T-helper 17 cell (primary cell): Measurements from ENCODE around the gene BPIFB4. TPM values are rescaled to one million over a fixed set of nuclear protein-coding genes. Genes with fewer than 3 reads are reported as not detected.
A peak's percentile ranks its signal among the peaks of the same experiment; 100 is the strongest.
"Not testable (repeated sequence)": the region's sequence is repeated elsewhere in the genome, so short reads cannot be mapped to it uniquely, and the experiment has no call there.

Source experiments
- ATAC-seq: fragments of 150-1000 bp; cut with Tn5 transposase; 2 replicates; pipeline ENCODE4 v1.10.0; 2021; ENCODE audit warnings: mild to moderate bottlenecking, moderate library complexity
- DNase-seq, 3 donors: peaks; one replicate each; pipeline versions ENCODE4 v3.0.0 to v3.0.0-alpha.2; 2020 to 2021
- H3K9me3 ChIP-seq: one replicate; pipeline ENCODE4 v1.7.0; 2013; ENCODE audit warnings: low read length, mild to moderate bottlenecking; ENCODE audit not compliant: control insufficient read depth, poor library complexity, severe bottlenecking
- H3K27ac Mint-ChIP-seq: one replicate; pipeline ENCODE4 v1.8.0; 2022; ENCODE audit warnings: mild to moderate bottlenecking, moderate library complexity, mixed read lengths
- H3K27me3 Mint-ChIP-seq: one replicate; pipeline ENCODE4 v1.8.0; 2022; ENCODE audit warnings: mixed read lengths
- H3K36me3 Mint-ChIP-seq: one replicate; pipeline ENCODE4 v1.8.0; 2022; ENCODE audit warnings: low read depth, mixed read lengths
- H3K4me1 Mint-ChIP-seq: one replicate; pipeline ENCODE4 v1.8.0; 2022; ENCODE audit warnings: mild to moderate bottlenecking, mixed read lengths
- H3K4me3 Mint-ChIP-seq: one replicate; pipeline ENCODE4 v1.8.0; 2022; ENCODE audit warnings: mild to moderate bottlenecking, moderate library complexity, mixed read lengths
- total RNA-seq, 4 donors: library from RNA in 2 of 4; stranded (reverse) in 2 of 4; gene quantifications; one replicate each; pipeline ENCODE4 v1.2.3 and lab custom pipeline; 2022 to 2026

Gene BPIFB4
- total RNA-seq, 2 donors from 2014 or later = not detected

- Mint-ChIP-seq H3K36me3 (no peaks in the 10 kb centered on the region), H3K27ac (no peak overlapping the region), H3K27me3 (no peaks in the 10 kb centered on the region), H3K4me1 (no peaks in the 10 kb centered on the region), H3K4me3 (no peak overlapping the region)
- no peak for ATAC-seq
- no peaks in the 10 kb centered on the region for H3K9me3 ChIP-seq
- DNase-seq = no peak
Measured at GRCh38 chr20:33083544-33084340, 4.3 kb downstream of the BPIFB4 start.

DNA sequence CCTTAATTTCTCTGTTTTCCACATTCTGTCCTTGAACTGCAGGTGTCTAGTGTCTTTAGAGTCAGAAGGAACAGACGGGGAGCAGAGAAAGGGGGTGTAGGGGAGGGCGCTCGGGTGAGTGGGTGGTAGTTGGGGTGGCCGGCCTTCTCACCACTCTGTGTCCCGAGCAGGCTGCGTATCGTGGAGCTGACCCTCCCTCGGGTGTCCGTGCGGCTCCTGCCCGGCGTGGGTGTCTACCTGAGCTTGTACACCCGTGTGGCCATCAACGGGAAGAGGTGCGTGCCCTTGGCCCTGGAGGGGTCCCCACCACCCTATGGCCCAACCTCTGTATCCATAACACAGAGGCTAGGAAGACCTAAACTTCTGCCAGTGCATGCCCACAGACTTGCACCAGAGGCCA, 5.3 kb downstream of the BPIFB4 start:
- Mint-ChIP-seq H3K27ac (no peak overlapping the region), H3K4me3 (no peak overlapping the region), H3K4me1 (no peaks in the 10 kb centered on the region), H3K27me3 (no peaks in the 10 kb centered on the region), H3K36me3 (no peaks in the 10 kb centered on the region)
- no peak for ATAC-seq
- DNase-seq = no peak
- H3K9me3 ChIP-seq = no peaks in the 10 kb centered on the region

GRCh38 chr20:33086052-33086722, 6.7 kb downstream of the BPIFB4 start:
- ATAC-seq (no peak), DNase-seq (no peak)
- no peaks in the 10 kb centered on the region for H3K27me3 Mint-ChIP-seq
- H3K36me3 Mint-ChIP-seq = no peaks in the 10 kb centered on the region
- no peaks in the 10 kb centered on the region for H3K4me1 Mint-ChIP-seq
- H3K4me3 Mint-ChIP-seq = no peak overlapping the region
- no peaks in the 10 kb centered on the region for H3K9me3 ChIP-seq
- H3K27ac Mint-ChIP-seq = peak overlapping the region; percentile 6

DNA sequence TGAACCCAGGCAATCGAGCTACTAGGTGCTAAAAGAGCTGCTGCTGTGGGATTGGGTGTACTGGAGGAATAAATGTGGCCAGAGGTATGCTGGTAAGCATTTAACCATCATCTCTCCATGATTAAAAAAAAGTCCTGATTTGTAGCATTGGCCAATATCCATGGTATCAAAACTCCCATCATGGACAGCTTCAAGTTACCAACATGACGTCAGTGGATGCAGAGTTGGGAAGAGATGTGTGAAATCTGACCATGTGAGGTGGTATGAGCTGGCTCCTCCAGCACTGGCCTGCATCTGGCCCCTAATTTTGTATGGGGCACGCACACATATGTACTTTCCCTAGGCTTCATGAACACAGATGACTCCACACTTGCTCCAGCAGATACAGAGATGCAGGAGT, 11.7 kb downstream of the BPIFB4 start:
- ATAC-seq (no peak), DNase-seq (no peak)
- H3K27ac Mint-ChIP-seq = no peak overlapping the region
- no peaks in the 10 kb centered on the region for H3K36me3 Mint-ChIP-seq
- H3K27me3 Mint-ChIP-seq = no peaks in the 10 kb centered on the region
- H3K4me1 Mint-ChIP-seq = no peaks in the 10 kb centered on the region
- H3K4me3 Mint-ChIP-seq = no peak overlapping the region
- H3K9me3 ChIP-seq = no peaks in the 10 kb centered on the region

DNA sequence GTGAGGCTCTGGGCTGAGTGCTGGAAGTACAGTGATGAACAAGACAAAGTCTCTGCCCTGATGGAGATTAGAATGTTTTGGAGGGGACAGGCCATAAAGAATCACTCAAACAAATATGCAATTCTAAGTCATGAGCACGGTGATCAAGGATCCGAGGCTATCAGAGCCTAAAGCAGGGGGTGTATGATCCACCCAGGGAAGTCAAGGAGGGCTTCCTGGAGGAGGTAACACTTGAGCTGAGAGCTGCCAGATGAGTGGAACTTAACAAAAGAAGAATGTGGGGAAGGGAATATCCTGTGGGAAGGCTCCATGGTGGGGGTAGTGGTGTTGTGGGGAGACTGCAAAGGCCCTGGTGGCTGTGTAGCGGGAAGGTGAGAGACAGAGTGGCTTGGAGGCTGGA, 12.2 kb downstream of the BPIFB4 start:
- DNase-seq (no peak), ATAC-seq (no peak)
- no peaks in the 10 kb centered on the region for H3K36me3 Mint-ChIP-seq
- H3K9me3 ChIP-seq = no peaks in the 10 kb centered on the region
- H3K27ac Mint-ChIP-seq = peak overlapping the region; percentile 1
- H3K27me3 Mint-ChIP-seq = no peaks in the 10 kb centered on the region
- no peaks in the 10 kb centered on the region for H3K4me1 Mint-ChIP-seq
- H3K4me3 Mint-ChIP-seq = no peak overlapping the region

GRCh38 chr20:33092361-33092760, 12.9 kb downstream of the BPIFB4 start:
- no peak for ATAC-seq
- DNase-seq = no peak
- Mint-ChIP-seq H3K4me1 (no peaks in the 10 kb centered on the region), H3K36me3 (no peaks in the 10 kb centered on the region), H3K27me3 (no peaks in the 10 kb centered on the region), H3K27ac (no peak overlapping the region), H3K4me3 (no peak overlapping the region)
- no peaks in the 10 kb centered on the region for H3K9me3 ChIP-seq

GRCh38 chr20:33093074-33093473, 13.6 kb downstream of the BPIFB4 start:
- no peaks in the 10 kb centered on the region for H3K4me1 Mint-ChIP-seq
- ATAC-seq (no peak), DNase-seq (no peak)
- H3K4me3 Mint-ChIP-seq = no peak overlapping the region
- H3K36me3 Mint-ChIP-seq = no peaks in the 10 kb centered on the region
- H3K27ac Mint-ChIP-seq = no peak overlapping the region
- H3K9me3 ChIP-seq = no peaks in the 10 kb centered on the region
- H3K27me3 Mint-ChIP-seq = no peaks in the 10 kb centered on the region

DNA sequence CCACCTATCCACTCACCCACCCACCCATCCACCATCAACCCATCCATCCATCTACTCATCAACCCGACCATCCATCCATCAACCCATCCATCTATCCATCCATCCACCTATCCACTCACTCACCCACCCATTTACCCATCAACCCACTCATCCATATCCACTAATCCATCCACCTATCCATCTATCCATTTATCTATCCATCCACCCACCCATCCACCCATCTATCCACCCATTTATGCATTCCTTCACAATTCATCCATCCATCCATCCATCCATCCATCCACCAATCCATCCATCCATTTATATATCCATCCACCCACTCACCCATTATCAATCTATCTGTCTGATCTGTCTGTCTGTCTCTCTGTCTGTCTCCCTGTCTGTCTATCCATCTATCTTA, 14.1 kb downstream of the BPIFB4 start:
- no peaks in the 10 kb centered on the region for H3K27me3 Mint-ChIP-seq

DNA sequence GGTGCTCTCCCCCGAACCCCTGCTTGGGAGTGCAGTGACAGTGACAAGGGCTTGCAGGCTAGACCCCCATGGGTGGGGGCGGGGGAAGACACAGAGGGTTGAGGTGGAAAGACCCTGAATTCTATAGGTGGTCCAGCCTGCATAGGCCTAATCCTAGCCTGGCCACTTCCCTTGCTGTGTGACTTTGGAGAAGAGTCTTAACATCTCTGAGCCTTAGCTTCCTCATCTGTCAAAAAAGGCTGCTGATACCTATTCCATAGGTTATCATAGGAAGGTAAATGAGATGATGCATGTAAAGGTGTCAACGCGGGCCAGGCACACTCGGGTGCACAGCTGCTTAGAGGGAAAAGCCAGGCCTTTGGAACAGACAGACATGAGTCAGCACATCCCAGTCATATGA, 15.8 kb downstream of the BPIFB4 start:
- H3K27me3 Mint-ChIP-seq = no peaks in the 10 kb centered on the region
- no peaks in the 10 kb centered on the region for H3K9me3 ChIP-seq
- ATAC-seq = no peak
- H3K4me1 Mint-ChIP-seq = no peaks in the 10 kb centered on the region
- no peak overlapping the region for H3K27ac Mint-ChIP-seq
- no peak for DNase-seq
- no peaks in the 10 kb centered on the region for H3K36me3 Mint-ChIP-seq
- no peak overlapping the region for H3K4me3 Mint-ChIP-seq

More for the DNA sequence above, 14.1 kb downstream of the BPIFB4 start:
- Mint-ChIP-seq H3K36me3 (no peaks in the 10 kb centered on the region), H3K4me1 (no peaks in the 10 kb centered on the region), H3K4me3 (no peak overlapping the region), H3K27ac (no peak overlapping the region)
- ATAC-seq = no peak
- no peak for DNase-seq
- H3K9me3 ChIP-seq = no peaks in the 10 kb centered on the region

- not testable (repeated sequence) for H3K36me3 Mint-ChIP-seq, H3K27me3 Mint-ChIP-seq, H3K4me3 Mint-ChIP-seq, H3K9me3 ChIP-seq, H3K27ac Mint-ChIP-seq, H3K4me1 Mint-ChIP-seq
- peak in 1 of 3 donors; percentile 20 for DNase-seq
- ATAC-seq = peak; percentile 68
Measured at GRCh38 chr20:33095902-33096584, 16.6 kb downstream of the BPIFB4 start.

DNA sequence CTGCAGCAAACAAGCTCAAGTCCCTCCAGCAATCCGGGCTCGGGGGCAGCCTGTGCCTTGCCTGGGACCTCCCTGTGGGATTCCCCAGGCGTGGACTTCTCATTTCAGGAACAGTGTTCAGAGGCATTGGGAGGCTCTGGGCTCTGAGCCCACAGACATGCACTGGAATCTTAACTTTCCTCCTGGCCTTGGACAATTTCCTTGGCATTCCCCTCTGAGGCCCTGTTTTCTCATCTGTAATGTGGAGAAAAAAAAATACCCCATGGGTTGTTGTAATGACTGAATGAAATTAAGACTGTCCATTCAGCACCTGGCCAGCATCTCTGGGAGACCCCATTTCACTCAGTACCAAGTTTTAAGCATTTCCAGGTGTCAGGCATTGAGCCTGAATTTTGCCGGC, 17.6 kb downstream of the BPIFB4 start:
- Mint-ChIP-seq H3K4me3 (no peak overlapping the region), H3K36me3 (no peaks in the 10 kb centered on the region)

DNA sequence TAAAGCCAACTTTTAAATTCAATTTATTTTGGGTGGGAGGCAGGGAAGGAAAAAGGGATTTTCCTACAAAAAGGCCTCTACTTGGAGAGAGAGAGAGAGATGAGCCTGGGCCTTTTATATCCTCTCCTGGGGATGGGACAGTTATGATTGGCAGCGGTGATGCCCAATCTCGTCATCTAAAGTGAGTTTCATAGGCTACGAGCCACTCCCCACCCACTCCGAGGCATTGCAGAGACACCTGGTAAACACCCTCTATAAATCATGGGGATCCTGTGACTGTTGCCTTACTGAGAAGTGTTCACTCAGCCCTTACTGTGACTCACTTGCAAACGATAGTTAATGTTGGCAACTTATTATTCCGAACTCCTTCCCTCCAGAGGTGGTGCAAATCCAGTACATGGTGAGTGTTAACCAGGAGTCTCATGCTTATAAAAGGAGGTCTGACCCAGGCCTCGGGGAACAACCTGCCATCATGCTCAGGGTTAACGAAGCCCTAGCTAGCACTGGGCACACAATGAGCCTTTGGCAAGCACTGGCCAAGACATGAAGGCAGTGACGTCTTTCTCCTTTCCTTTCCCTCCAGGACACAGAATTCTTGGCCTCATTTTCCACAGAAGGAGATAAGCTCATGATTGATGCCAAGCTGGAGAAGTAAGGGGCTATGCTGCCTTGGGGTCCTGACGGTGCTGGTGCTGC, 20.5 kb downstream of the BPIFB4 start:
- H3K4me3 Mint-ChIP-seq = no peak overlapping the region
- H3K27ac Mint-ChIP-seq = peak overlapping the region; percentile 47
- no peaks in the 10 kb centered on the region for H3K27me3 Mint-ChIP-seq
- no peaks in the 10 kb centered on the region for H3K4me1 Mint-ChIP-seq
- no peaks in the 10 kb centered on the region for H3K36me3 Mint-ChIP-seq
- DNase-seq (no peak), ATAC-seq (no peak)
- no peaks in the 10 kb centered on the region for H3K9me3 ChIP-seq

More for the DNA sequence above, 17.6 kb downstream of the BPIFB4 start:
- Mint-ChIP-seq H3K27me3 (no peaks in the 10 kb centered on the region), H3K4me1 (no peaks in the 10 kb centered on the region), H3K27ac (no peak overlapping the region)
- no peaks in the 10 kb centered on the region for H3K9me3 ChIP-seq
- ATAC-seq (no peak), DNase-seq (no peak)

DNA sequence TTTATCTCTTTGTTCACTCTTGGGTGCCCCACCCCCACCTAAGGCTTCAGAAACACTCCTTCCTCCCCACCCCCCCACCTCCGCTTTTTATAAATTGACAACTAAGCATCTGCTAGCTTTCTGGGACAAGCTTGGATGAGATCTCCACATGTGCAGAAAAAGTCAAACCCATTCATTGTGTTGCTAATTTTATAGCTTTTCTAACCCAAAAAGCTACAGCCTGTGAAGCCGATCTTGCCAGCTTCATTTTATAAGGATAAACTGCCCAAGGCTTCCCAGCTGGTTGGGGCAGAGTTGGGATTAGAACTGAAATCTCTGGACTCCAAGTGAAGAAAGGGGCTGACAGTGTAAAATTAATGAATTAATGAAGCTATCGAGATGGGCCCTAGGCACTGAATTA, 24.1 kb downstream of the BPIFB4 start:
- ATAC-seq (no peak), DNase-seq (no peak)
- no peak overlapping the region for H3K27ac Mint-ChIP-seq
- H3K4me3 Mint-ChIP-seq = no peak overlapping the region
- no peaks in the 10 kb centered on the region for H3K9me3 ChIP-seq
- H3K27me3 Mint-ChIP-seq = no peaks in the 10 kb centered on the region
- H3K4me1 Mint-ChIP-seq = no peaks in the 10 kb centered on the region
- H3K36me3 Mint-ChIP-seq = no peaks in the 10 kb centered on the region
